CD4-positive, alpha-beta T cell treated with Interleukin-6 for 4 hours (primary cell): Measurements from ENCODE around the gene HDAC7.
A peak's percentile ranks its signal among the peaks of the same experiment; 100 is the strongest.

ENCODE experiments used
- DNase-seq: peaks from one replicate; pipeline ENCODE4 v3.0.0-alpha.2; 2020; ENCODE audit warnings: mixed read lengths

HDAC7 gene

GRCh38 chr12:47791351-47791746 lies 28.4 kb downstream of the HDAC7 start:
- no peak for DNase-seq

- no peak for DNase-seq
Measured at GRCh38 chr12:47790676-47791350, 28.9 kb downstream of the HDAC7 start.

- no peak for DNase-seq
Measured at GRCh38 chr12:47789712-47790489, 29.8 kb downstream of the HDAC7 start.

GRCh38 chr12:47789141-47789540 lies 30.6 kb downstream of the HDAC7 start:
- DNase-seq, result no peak

DNA sequence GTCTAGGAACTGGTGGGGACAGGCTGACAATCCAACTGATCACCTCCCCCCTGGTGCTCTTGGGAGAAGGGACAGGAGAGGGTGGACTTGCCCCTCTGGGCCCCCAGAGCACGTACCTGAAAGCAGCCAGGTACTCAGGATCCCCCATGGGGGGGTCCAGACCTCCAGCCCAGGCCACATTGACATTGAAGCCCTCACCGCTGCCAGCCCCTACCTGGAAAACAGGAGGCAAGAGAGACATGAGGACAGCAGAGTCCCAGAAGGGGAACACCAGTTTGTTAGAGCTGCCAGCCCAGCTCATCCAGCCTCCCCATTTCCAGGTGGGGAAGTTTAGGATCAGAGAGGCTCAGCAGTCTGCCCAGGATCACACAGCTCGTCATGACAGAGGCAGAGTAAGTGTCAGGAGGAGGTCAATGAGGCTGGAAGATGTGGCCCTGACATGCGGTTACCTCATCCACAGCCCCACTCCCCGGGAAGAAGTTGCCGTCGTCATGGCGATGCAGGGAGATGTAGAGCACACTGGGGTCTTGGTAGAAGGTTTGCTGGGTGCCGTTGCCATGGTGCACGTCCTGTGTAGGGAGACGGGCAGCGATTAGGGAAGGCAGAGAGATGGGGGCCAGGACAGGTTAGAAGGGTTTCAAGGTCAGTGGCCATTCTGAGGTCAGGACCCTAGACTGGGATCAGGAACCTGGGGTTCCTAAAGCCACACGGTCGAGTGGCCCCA lies 31.9 kb downstream of the HDAC7 start:
- DNase-seq, result no peak

GRCh38 chr12:47786662-47787280 lies 32.9 kb downstream of the HDAC7 start:
- no peak for DNase-seq

- no peak for DNase-seq
Measured at GRCh38 chr12:47785887-47786661, 33.6 kb downstream of the HDAC7 start.

- no peak for DNase-seq
Measured at GRCh38 chr12:47785036-47785886, 34.4 kb downstream of the HDAC7 start.

DNA sequence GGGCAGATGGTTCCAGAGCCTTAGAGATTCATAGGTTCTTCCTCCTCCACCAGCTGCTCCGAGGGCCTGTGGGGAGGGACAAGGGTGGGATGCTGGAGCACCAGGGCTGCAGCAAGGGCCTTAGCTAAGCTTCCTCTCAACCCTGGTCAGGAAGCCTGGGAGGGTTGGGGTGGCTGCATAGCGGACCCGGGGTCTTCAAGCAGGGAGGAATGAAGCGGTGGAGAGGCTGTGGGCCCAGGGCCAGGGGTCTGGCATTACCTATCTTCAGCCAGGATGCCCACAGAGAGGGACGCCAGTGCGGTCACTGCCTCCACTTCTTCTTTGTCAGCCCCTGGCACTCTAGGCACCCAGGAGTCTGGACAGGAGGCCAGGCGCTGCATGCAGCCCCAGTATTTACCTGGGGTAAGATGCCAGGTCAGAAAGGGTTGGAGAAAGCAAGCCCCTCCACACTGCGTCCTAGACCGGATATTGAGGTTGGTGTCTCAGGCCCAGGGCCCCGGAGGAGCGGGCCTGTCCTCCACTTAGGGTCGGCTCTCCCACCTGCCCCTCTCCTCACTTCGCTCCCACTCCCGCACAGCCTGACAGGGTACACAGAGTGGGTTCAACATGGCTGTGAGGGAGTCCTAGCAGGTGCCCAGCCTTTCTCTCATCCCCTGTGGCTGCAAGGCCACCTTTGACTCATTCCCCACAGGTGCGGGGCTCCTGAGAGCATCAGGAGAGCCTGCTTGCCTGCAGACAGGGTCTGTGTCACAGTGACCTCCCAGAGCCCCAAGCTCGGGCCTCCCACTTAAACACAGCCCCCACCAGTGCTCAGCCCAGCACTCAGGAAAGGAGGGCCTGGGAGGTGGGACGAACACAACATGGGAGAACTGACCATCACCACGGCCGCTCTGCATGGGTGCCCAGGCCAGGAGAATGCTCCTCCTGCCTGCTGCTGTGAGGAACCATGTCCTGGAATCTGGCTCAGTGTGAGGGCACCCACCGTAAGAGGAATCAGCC lies 35.6 kb downstream of the HDAC7 start:
- DNase-seq, result no peak

- DNase-seq, result no peak
Measured at GRCh38 chr12:47783024-47783755, 36.5 kb downstream of the HDAC7 start.

- DNase-seq, result no peak
Measured at GRCh38 chr12:47782372-47782770, 37.3 kb downstream of the HDAC7 start.

GRCh38 chr12:47781479-47782371 lies 38.0 kb downstream of the HDAC7 start:
- DNase-seq, result no peak

DNA sequence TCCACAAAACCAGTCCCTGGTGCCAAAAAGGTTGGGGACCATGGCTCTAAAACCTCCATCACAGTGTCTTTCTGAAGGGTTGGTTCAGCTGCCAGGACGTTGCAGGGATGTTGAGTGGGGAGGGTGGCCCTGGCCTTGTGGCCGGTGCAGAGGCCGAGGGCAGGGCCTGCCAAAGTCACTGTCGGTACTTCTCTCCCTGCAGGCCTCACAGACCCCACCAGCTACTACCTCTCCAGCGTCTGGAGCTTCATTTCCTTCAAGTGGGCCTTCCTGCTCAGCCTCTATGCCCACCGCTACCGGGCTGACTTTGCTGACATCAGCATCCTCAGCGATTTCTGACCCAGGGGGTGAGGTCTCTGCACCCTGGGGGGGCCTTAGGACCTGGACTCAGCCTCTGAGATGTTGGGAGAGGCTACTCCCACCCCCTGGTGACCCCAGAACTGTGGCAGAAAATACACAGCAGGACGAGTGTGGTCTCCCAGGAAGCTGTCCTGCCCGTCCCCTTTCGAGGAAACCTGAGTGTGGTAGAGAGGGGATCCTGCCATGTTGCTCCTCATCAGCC lies 39.7 kb downstream of the HDAC7 start:
- no peak for DNase-seq

GRCh38 chr12:47779301-47779942 lies 40.3 kb downstream of the HDAC7 start:
- DNase-seq, result peak; percentile 94

- DNase-seq, result no peak
Measured at GRCh38 chr12:47778881-47779280, 40.8 kb downstream of the HDAC7 start.

DNA sequence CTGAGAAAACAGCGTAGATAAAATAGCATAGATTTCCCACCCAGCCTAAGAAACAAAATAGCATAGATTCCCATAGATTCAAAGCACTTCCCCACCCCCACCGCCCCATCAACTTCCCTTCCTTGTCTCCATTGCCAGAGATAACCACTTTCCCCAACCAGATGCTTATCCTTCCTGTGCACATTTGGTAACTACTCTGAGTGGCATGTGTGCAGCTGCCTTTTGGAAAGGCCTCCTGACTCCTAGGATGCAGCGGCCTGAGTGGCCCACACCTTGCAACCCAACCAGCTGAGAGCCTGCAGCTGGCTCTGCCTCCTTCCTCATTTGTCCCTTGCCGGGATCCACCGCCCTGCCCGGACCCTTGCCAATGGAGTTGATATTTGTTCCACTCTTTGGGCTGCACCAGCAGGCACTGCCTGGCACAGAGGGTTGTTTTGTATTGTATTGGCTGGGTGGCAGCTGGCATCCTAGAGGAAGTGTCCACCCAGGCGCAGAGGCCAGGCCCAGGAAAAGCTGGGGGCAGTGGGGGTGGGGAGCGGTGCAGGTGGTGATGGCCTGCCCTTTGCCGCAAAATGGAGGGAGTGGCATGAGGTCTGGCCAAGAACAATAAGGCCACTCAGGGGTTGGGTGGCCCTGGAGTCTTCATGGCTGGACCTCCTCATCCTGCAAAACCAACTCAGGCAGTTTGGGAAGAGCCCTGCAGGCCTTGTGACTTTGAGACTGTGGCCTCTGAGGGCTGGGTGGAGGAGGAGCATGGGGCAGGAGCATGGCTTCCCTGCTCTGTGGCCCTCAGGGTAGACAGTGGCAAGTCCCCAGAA lies 41.8 kb downstream of the HDAC7 start:
- DNase-seq, result no peak

DNA sequence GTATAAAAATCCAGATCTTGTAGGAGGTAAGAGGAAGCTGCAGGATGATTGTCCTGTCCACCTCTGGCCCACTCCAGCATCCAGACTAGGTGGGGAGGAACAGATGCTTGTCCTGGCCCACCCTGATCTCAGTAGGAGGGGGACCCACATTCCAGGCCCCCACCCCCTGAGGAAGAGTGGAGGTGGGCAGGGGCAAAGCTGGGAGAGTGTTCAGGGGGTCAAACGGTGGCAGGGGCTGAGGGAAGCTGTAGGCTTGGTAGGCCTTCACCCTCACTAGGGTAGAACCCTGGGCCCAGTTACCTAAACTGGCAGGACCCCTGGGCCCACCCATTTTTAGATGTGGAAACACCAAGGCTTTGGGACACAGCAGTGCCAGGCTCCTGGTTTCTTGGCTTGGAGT lies 42.6 kb downstream of the HDAC7 start:
- no peak for DNase-seq
